NCI-H748 treated with DMSO at 0.1 percent for 48 hours (cell line): ENCODE data around the gene TAS2R30.
"Not testable (repeated sequence)": the region's sequence is repeated elsewhere in the genome, so short reads cannot be mapped to it uniquely, and the experiment has no call there.

Source experiments
- DNase-seq: peaks from one replicate; lab custom pipeline; 2025; lab: John Stamatoyannopoulos, UW

Gene TAS2R30

DNA sequence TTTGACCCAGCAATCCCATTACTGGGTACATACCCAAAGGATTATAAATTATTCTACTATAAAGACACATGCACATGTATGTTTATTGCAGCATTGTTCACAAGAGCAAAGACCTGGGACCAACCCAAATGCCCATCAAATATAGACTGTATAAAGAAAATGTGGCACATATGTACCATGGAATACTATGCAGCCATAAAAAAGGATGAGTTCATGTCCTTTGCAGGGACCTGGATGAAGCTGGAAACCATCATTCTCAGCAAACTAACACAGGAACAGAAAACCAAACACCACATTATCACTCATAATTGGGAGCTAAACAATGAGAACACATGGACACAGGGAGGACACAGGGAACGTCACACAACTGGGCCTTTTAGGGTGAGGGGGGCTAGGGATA, 20.3 kb downstream of the TAS2R30 start:
- not testable (repeated sequence) for DNase-seq

DNA sequence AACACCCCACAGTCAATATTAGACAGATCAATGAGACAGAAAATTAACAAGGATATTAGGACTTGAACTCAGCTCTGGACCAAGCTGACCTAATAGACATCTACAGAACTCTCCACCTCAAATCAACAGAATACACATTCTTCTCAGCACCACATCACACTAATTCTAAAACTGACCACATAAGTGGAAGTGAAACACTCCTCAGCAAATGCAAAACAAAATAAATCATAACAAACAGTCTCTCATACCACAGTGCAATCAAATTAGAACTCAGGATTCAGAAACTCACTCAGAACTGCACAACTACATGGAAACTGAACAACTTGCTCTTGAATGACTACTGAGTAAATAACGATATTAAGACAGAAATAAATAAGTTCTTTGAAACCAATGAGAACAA, 23.2 kb downstream of the TAS2R30 start:
- DNase-seq = not testable (repeated sequence)

DNA sequence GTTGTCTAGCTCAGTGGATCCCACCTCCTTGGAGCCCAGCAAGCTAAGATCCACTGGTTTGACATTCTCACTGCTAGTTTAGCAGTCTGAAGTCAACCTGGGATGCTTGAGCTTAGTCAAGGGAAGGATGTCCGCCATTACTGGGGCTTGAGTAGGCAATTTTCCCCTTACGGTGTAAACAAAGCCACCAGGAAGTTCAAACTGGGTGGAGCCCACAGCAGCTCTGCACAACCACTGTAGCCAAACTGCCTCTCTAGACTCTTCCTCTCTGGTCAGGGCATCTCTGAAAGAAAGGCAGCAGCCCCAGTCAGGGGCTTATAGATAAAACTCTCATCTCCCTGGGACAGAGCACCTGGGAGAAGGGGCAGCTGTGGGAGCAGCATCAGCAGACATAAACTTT, 25.6 kb downstream of the TAS2R30 start:
- no peak for DNase-seq

- DNase-seq = no peak
Observed at GRCh38 chr12:11107719-11108118, 26.7 kb downstream of the TAS2R30 start.

GRCh38 chr12:11106288-11106687, 28.2 kb downstream of the TAS2R30 start:
- DNase-seq = no peak

GRCh38 chr12:11105546-11105945, 28.9 kb downstream of the TAS2R30 start:
- no peak for DNase-seq

GRCh38 chr12:11094910-11095309, 39.5 kb downstream of the TAS2R30 start:
- DNase-seq = not testable (repeated sequence)

DNA sequence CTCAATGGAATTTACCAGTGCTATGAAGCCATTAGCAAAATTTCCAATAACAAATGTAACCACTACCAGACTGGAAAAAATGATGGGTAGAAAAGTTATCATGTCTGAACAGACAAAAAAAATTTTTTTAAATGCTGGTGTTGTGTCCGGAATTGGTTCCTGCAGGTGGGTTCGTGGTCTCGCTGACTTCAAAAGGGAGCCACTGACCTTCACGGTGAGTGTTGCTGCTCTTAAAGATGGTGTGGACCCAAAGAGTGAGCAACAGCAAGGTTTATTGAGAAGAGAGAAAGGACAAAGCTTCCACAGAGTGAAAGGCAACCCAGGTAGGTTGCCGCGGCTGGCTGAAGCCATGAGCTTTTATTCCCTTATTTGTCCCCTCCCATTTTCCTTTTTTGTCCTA, 42.3 kb downstream of the TAS2R30 start, which contains the start of gene TAS2R43:
Gene TAS2R43, minus strand, starts transcription at position 186 of the 400 bp plus-strand sequence. Its CDS starts 84 bp downstream, at position 102.
- no peak for DNase-seq

- DNase-seq = no peak
Observed at GRCh38 chr12:11089246-11089645, 45.2 kb downstream of the TAS2R30 start.

DNA sequence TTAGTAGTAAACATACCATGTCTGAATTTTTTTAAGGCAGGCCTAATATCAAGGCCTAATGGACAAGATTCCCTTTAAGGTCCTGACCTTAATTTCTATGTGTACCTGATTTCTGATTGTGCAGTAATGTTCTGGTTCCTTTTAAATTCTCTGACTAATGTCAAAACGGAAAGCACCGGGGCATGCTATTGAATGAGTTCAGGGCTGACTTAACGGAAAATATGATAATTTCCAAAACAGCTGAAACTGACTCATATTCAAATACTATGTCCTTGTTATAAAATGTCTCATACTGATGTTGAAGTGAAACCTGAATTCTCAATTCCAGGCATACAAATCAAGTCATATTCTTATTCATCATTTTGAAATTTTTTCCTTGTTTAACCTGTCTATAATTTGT, 49.0 kb downstream of the TAS2R30 start:
- no peak for DNase-seq
